Measurements from ENCODE around the gene INPP5A.
"Not testable (repeated sequence)": the region's sequence is repeated elsewhere in the genome, so short reads cannot be mapped to it uniquely, and the experiment has no call there.

INPP5A gene

GRCh38 chr10:132789659-132790148, 252.1 kb downstream of the INPP5A start:
- ATAC-seq: no peak

- ATAC-seq: no peak
Measured at GRCh38 chr10:132790470-132790869, 252.9 kb downstream of the INPP5A start.

- ATAC-seq: no peak
Measured at GRCh38 chr10:132790934-132791829, 253.6 kb downstream of the INPP5A start.

GRCh38 chr10:132792099-132792498, 254.5 kb downstream of the INPP5A start:
- ATAC-seq: not testable (repeated sequence)

GRCh38 chr10:132792796-132793195, 255.2 kb downstream of the INPP5A start:
- no peak for ATAC-seq

GRCh38 chr10:132793213-132793612, 255.6 kb downstream of the INPP5A start:
- no peak for ATAC-seq

- ATAC-seq: no peak
Measured at GRCh38 chr10:132793871-132794849, 256.6 kb downstream of the INPP5A start.

GRCh38 chr10:132796846-132797245, 259.3 kb downstream of the INPP5A start:
- ATAC-seq: no peak

- not testable (repeated sequence) for ATAC-seq
Measured at GRCh38 chr10:132797986-132798385, 260.4 kb downstream of the INPP5A start.

GRCh38 chr10:132798403-132798802, 260.8 kb downstream of the INPP5A start:
- no peak for ATAC-seq

- ATAC-seq: no peak
Measured at GRCh38 chr10:132798876-132799275, 261.3 kb downstream of the INPP5A start.

- no peak for ATAC-seq
Measured at GRCh38 chr10:132799865-132800264, 262.3 kb downstream of the INPP5A start.

- no peak for ATAC-seq
Measured at GRCh38 chr10:132802048-132802447, 264.5 kb downstream of the INPP5A start.

GRCh38 chr10:132802694-132803320, 265.2 kb downstream of the INPP5A start:
- no peak for ATAC-seq

GRCh38 chr10:132803416-132804210, 266.0 kb downstream of the INPP5A start:
- no peak for ATAC-seq

GRCh38 chr10:132804287-132804686, 266.7 kb downstream of the INPP5A start:
- no peak for ATAC-seq

- no peak for ATAC-seq
Measured at GRCh38 chr10:132804785-132805426, 267.3 kb downstream of the INPP5A start.

- no peak for ATAC-seq
Measured at GRCh38 chr10:132805599-132805998, 268.0 kb downstream of the INPP5A start.

- no peak for ATAC-seq
Measured at GRCh38 chr10:132806110-132806509, 268.5 kb downstream of the INPP5A start.

- no peak for ATAC-seq
Measured at GRCh38 chr10:132806561-132807003, 269.0 kb downstream of the INPP5A start.

GRCh38 chr10:132807621-132808049, 270.0 kb downstream of the INPP5A start:
- no peak for ATAC-seq
